MM.1S (cell line): Measurements from ENCODE around the gene PRDM5.

Source experiments
- DNase-seq: peaks from one replicate; pipeline ENCODE4 v3.0.0-alpha.2; 2015
- H2AFZ ChIP-seq: fragments of 300-600 bp; sonication (generic); 2 replicates; pipeline ENCODE4 v1.6.0; 2016; ENCODE audit warnings: antibody characterized with exemption, low read length
- H3F3A ChIP-seq: fragments of 300-600 bp; sonication (generic); 2 replicates; pipeline ENCODE4 v1.6.1; 2016; ENCODE audit warnings: mild to moderate bottlenecking, antibody characterized with exemption, low read length, moderate library complexity, mixed read lengths; ENCODE audit not compliant: insufficient read depth
- H3K27ac ChIP-seq: fragments of 300-600 bp; sonication (generic); 2 replicates; pipeline ENCODE4 v1.5.1; 2016; ENCODE audit warnings: mild to moderate bottlenecking, low read length
- H3K27me3 ChIP-seq: fragments of 300-600 bp; sonication (generic); replicated peaks from 2 replicates; pipeline ENCODE4 v1.6.0; 2016; ENCODE audit warnings: low read length; ENCODE audit not compliant: insufficient read depth
- H3K36me3 ChIP-seq: fragments of 300-600 bp; sonication (generic); replicated peaks from 2 replicates; pipeline ENCODE4 v1.6.1; 2016; ENCODE audit warnings: mild to moderate bottlenecking, low read length, mixed read lengths; ENCODE audit not compliant: insufficient read depth
- H3K4me1 ChIP-seq: fragments of 300-600 bp; sonication (generic); 2 replicates; pipeline ENCODE4 v1.6.1; 2016; ENCODE audit warnings: low read length, mixed read lengths
- H3K4me2 ChIP-seq: fragments of 300-600 bp; sonication (generic); 2 replicates; pipeline ENCODE4 v1.6.0; 2016; ENCODE audit warnings: low read depth, low read length
- H3K4me3 ChIP-seq: fragments of 300-600 bp; sonication (generic); 2 replicates; pipeline ENCODE4 v1.5.1; 2016; ENCODE audit warnings: low read length, mixed read lengths
- H3K79me2 ChIP-seq: fragments of 300-600 bp; sonication (generic); 2 replicates; pipeline ENCODE4 v1.6.1; 2016; ENCODE audit warnings: mixed run types, low read length, mixed read lengths
- H3K9ac ChIP-seq: fragments of 300-600 bp; sonication (generic); 2 replicates; pipeline ENCODE4 v1.6.1; 2016; ENCODE audit warnings: low read length, mixed read lengths
- H3K9me2 ChIP-seq: fragments of 300-600 bp; sonication (generic); replicated peaks from 2 replicates; pipeline ENCODE4 v1.6.1; 2016; ENCODE audit warnings: mild to moderate bottlenecking, low read length, mixed read lengths; ENCODE audit not compliant: insufficient read depth
- H3K9me3 ChIP-seq: fragments of 300-600 bp; sonication (generic); replicated peaks from 2 replicates; pipeline ENCODE4 v1.6.1; 2016; ENCODE audit warnings: mild to moderate bottlenecking, low read length, mixed read lengths; ENCODE audit not compliant: insufficient read depth
- H4K20me1 ChIP-seq: fragments of 300-600 bp; sonication (generic); 2 replicates; pipeline ENCODE4 v1.6.1; 2016; ENCODE audit warnings: mild to moderate bottlenecking, low read length, moderate library complexity, mixed read lengths; ENCODE audit not compliant: insufficient read depth
- EZH2 ChIP-seq: fragments of 300-600 bp; sonication (generic); optimal IDR thresholded peaks from 2 replicates; pipeline ENCODE3; 2017; ENCODE audit warnings: low read depth, mild to moderate bottlenecking, antibody characterized with exemption, low read length, mixed read lengths
- EZH2phosphoT487 ChIP-seq: fragments of 300-600 bp; sonication (generic); IDR thresholded peaks from 2 replicates; pipeline ENCODE4 v1.6.1; 2018; ENCODE audit warnings: antibody characterized with exemption, low read length
- TF ChIP-seq, protein P1 (sequence below): fragments of 300-600 bp; sonication (generic); IDR thresholded peaks from 2 replicates; pipeline ENCODE4 v1.5.1; 2016; ENCODE audit warnings: antibody characterized with exemption, low read length, mixed read lengths

The PRDM5 gene

GRCh38 chr4:120835342-120835741, 87.2 kb downstream of the PRDM5 start:
- H3K9me2 ChIP-seq = no peaks in the 10 kb centered on the region
- H3K27ac ChIP-seq = no peak overlapping the region
- no peaks in the 10 kb centered on the region for H3K79me2 ChIP-seq
- H3K36me3 ChIP-seq = no peaks in the 10 kb centered on the region
- no peaks in the 10 kb centered on the region for H3K9me3 ChIP-seq
- no peak overlapping the region for H3K4me2 ChIP-seq
- H3K9ac ChIP-seq = no peak overlapping the region
- H4K20me1 ChIP-seq = no peaks in the 10 kb centered on the region
- no peaks in the 10 kb centered on the region for H3K27me3 ChIP-seq
- no peak for DNase-seq
- no peaks in the 10 kb centered on the region for H3F3A ChIP-seq
- no peak overlapping the region for H3K4me3 ChIP-seq
- TF ChIP-seq, protein P1, sequence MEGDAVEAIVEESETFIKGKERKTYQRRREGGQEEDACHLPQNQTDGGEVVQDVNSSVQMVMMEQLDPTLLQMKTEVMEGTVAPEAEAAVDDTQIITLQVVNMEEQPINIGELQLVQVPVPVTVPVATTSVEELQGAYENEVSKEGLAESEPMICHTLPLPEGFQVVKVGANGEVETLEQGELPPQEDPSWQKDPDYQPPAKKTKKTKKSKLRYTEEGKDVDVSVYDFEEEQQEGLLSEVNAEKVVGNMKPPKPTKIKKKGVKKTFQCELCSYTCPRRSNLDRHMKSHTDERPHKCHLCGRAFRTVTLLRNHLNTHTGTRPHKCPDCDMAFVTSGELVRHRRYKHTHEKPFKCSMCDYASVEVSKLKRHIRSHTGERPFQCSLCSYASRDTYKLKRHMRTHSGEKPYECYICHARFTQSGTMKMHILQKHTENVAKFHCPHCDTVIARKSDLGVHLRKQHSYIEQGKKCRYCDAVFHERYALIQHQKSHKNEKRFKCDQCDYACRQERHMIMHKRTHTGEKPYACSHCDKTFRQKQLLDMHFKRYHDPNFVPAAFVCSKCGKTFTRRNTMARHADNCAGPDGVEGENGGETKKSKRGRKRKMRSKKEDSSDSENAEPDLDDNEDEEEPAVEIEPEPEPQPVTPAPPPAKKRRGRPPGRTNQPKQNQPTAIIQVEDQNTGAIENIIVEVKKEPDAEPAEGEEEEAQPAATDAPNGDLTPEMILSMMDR = no peak
- TF ChIP-seq EZH2 = no peak
- no peak for TF ChIP-seq EZH2phosphoT487
- H2AFZ ChIP-seq = no peak overlapping the region
- no peaks in the 10 kb centered on the region for H3K4me1 ChIP-seq

GRCh38 chr4:120830204-120830603, 92.3 kb downstream of the PRDM5 start:
- Histone ChIP-seq H3K79me2 (no peaks in the 10 kb centered on the region), H3K9me2 (no peaks in the 10 kb centered on the region), H3K9ac (no peak overlapping the region), H3K4me1 (no peaks in the 10 kb centered on the region), H3F3A (no peaks in the 10 kb centered on the region), H3K36me3 (no peaks in the 10 kb centered on the region), H3K27me3 (no peaks in the 10 kb centered on the region), H3K4me3 (no peak overlapping the region), H2AFZ (no peak overlapping the region), H4K20me1 (no peaks in the 10 kb centered on the region), H3K4me2 (no peak overlapping the region), H3K9me3 (no peaks in the 10 kb centered on the region), H3K27ac (no peak overlapping the region)
- no peak for TF ChIP-seq EZH2
- TF ChIP-seq EZH2phosphoT487 = no peak
- TF ChIP-seq, protein P1 = no peak
- no peak for DNase-seq

DNA sequence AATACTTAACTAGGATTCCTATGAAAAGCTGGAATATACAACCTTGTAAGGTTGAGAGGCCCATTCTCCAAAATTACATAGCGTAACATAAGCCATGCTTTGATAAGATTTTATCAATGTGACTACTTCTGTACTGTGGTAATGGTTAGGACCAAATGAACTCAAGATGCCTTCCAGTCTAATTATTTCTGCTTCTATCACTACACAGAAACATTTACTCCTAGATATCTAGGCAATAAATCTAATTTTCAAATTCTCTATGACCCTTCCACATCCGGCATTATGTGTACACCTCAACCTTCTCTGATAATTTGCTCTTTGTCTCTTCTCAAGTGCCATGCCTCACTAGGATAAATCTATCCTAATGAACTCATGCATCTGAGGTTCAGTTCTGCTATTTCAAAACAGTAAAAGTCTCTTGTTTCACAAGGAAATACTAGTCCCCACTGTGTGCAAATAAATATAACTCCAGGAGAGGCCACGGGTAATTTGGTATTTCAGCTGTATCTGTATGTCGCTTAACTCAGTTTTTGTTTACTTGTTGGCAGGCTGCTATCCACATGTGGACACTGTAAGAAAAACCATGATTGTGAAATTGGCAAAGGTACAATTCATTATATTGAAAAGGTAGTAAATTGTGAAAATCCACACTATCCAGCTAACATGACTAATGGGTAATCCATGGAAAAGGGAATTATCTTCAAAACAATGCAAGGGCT, 93.3 kb downstream of the PRDM5 start:
- no peak for DNase-seq
- no peak overlapping the region for H3K4me2 ChIP-seq

More for the DNA sequence above, 93.3 kb downstream of the PRDM5 start:
- no peak overlapping the region for H2AFZ ChIP-seq
- no peaks in the 10 kb centered on the region for H3K9me2 ChIP-seq
- H3K36me3 ChIP-seq = no peaks in the 10 kb centered on the region
- H3F3A ChIP-seq = no peaks in the 10 kb centered on the region
- no peaks in the 10 kb centered on the region for H3K27me3 ChIP-seq
- no peak overlapping the region for H3K27ac ChIP-seq
- no peaks in the 10 kb centered on the region for H3K4me1 ChIP-seq
- H3K9ac ChIP-seq = no peak overlapping the region
- H3K9me3 ChIP-seq = no peaks in the 10 kb centered on the region
- H3K79me2 ChIP-seq = no peaks in the 10 kb centered on the region
- H3K4me3 ChIP-seq = no peak overlapping the region
- H4K20me1 ChIP-seq = no peaks in the 10 kb centered on the region
- TF ChIP-seq, protein P1 = no peak
- TF ChIP-seq EZH2 (no peak), EZH2phosphoT487 (no peak)
